Smooth muscle cell (in vitro differentiated cells): ENCODE measurements around the gene TOMM7. TPM values are rescaled to one million over a fixed set of nuclear protein-coding genes. Genes with fewer than 3 reads are reported as not detected.

ENCODE experiments used
- DNase-seq: peaks from one replicate; lab custom pipeline; 2025; ENCODE audit not compliant: unreplicated experiment; lab: John Stamatoyannopoulos, UW
- H2AFZ ChIP-seq: fragments of 200-600 bp; sonication (generic); 2 replicates; pipeline ENCODE4 v1.6.0; 2016; ENCODE audit warnings: antibody characterized with exemption, low read depth, mild to moderate bottlenecking
- H3F3A ChIP-seq: fragments of 200-600 bp; sonication (generic); 2 replicates; pipeline ENCODE4 v1.6.0; 2017; ENCODE audit warnings: antibody characterized with exemption, low read depth
- H3K27ac ChIP-seq: fragments of 200-600 bp; sonication (generic); 2 replicates; pipeline ENCODE4 v1.5.1; 2016; ENCODE audit warnings: low read depth, mild to moderate bottlenecking
- H3K27me3 ChIP-seq: fragments of 200-600 bp; sonication (generic); 2 replicates; pipeline ENCODE4 v1.6.1; 2016; ENCODE audit warnings: low read depth, mild to moderate bottlenecking
- H3K36me3 ChIP-seq: fragments of 200-600 bp; sonication (generic); 2 replicates; pipeline ENCODE4 v1.5.1; 2016; ENCODE audit warnings: low read depth
- H3K4me1 ChIP-seq: fragments of 200-600 bp; sonication (generic); 2 replicates; pipeline ENCODE4 v1.5.1; 2016; ENCODE audit warnings: low read depth
- H3K4me2 ChIP-seq: fragments of 200-600 bp; sonication (generic); 2 replicates; pipeline ENCODE4 v1.6.0; 2016; ENCODE audit warnings: mild to moderate bottlenecking
- H3K4me3 ChIP-seq: fragments of 200-600 bp; sonication (generic); 2 replicates; pipeline ENCODE4 v1.5.1; 2016; ENCODE audit warnings: mild to moderate bottlenecking
- H3K79me2 ChIP-seq: fragments of 200-600 bp; sonication (generic); 2 replicates; pipeline ENCODE4 v1.6.0; 2016; ENCODE audit warnings: low read depth, mild to moderate bottlenecking
- H3K9ac ChIP-seq: fragments of 200-600 bp; sonication (generic); 2 replicates; pipeline ENCODE4 v1.6.0; 2016; ENCODE audit warnings: low read depth
- H3K9me3 ChIP-seq: fragments of 200-600 bp; sonication (generic); replicated peaks from 2 replicates; pipeline ENCODE4 v1.5.1; 2016; ENCODE audit warnings: low read depth
- H4K20me1 ChIP-seq: fragments of 200-600 bp; sonication (generic); 2 replicates; pipeline ENCODE4 v1.6.0; 2016; ENCODE audit warnings: low read depth
- WGBS: methylation state at CpG from one replicate; pipeline ENCODE4 v1.1.7; 2016; ENCODE audit warnings: low lambda C conversion rate; 5-methylcytosine and 5-hydroxymethylcytosine counted together
- polyA plus RNA-seq: library from polyadenylated mRNA; unstranded; fragments of >200 nt; fragmentation: Nextera tagmentation; extraction: Ambion mirVana; gene quantifications from 2 replicates; pipeline ENCODE4 v1.2.1, GENCODE V29; 2016
- total RNA-seq: library from RNA; depleted of rRNA; stranded (reverse); fragments of >200 nt; gene quantifications from 2 replicates; pipeline ENCODE4 v1.2.3, GENCODE V29; 2014
- TF ChIP-seq, protein P1 (sequence below): fragments of 200-600 bp; sonication (generic); IDR thresholded peaks from 2 replicates; pipeline ENCODE4 v1.5.1; 2017; ENCODE audit warnings: borderline replicate concordance, mild to moderate bottlenecking, antibody characterized with exemption; ENCODE audit not compliant: insufficient read depth, poor library complexity, severe bottlenecking

TOMM7 gene
- total and polyA plus RNA-seq, 2 experiments from 2014 or later: 202 to 285 TPM

- H2AFZ ChIP-seq: no peak overlapping the region
- no peaks in the 10 kb centered on the region for H3K27me3 ChIP-seq
- no peaks in the 10 kb centered on the region for H3K79me2 ChIP-seq
- no peaks in the 10 kb centered on the region for H3K4me1 ChIP-seq
- no peaks in the 10 kb centered on the region for H4K20me1 ChIP-seq
- no peak overlapping the region for H3K4me3 ChIP-seq
- H3K27ac ChIP-seq: no peak overlapping the region
- no peaks in the 10 kb centered on the region for H3K36me3 ChIP-seq
- H3F3A ChIP-seq: no peaks in the 10 kb centered on the region
- H3K4me2 ChIP-seq: no peak overlapping the region
- no peak overlapping the region for H3K9ac ChIP-seq
- H3K9me3 ChIP-seq: no peaks in the 10 kb centered on the region
- TF ChIP-seq, protein P1, sequence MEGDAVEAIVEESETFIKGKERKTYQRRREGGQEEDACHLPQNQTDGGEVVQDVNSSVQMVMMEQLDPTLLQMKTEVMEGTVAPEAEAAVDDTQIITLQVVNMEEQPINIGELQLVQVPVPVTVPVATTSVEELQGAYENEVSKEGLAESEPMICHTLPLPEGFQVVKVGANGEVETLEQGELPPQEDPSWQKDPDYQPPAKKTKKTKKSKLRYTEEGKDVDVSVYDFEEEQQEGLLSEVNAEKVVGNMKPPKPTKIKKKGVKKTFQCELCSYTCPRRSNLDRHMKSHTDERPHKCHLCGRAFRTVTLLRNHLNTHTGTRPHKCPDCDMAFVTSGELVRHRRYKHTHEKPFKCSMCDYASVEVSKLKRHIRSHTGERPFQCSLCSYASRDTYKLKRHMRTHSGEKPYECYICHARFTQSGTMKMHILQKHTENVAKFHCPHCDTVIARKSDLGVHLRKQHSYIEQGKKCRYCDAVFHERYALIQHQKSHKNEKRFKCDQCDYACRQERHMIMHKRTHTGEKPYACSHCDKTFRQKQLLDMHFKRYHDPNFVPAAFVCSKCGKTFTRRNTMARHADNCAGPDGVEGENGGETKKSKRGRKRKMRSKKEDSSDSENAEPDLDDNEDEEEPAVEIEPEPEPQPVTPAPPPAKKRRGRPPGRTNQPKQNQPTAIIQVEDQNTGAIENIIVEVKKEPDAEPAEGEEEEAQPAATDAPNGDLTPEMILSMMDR: no peak
- no peak for DNase-seq
Measured at GRCh38 chr7:22787951-22788350, 34.7 kb downstream of the TOMM7 start.

- Histone ChIP-seq H3K79me2 (no peaks in the 10 kb centered on the region), H3K9me3 (no peaks in the 10 kb centered on the region), H3K9ac (no peak overlapping the region), H3K4me2 (no peak overlapping the region), H3K36me3 (no peaks in the 10 kb centered on the region), H2AFZ (no peak overlapping the region), H3F3A (no peaks in the 10 kb centered on the region), H3K27ac (no peak overlapping the region), H3K27me3 (no peaks in the 10 kb centered on the region), H4K20me1 (no peaks in the 10 kb centered on the region), H3K4me3 (no peak overlapping the region), H3K4me1 (no peaks in the 10 kb centered on the region)
- no peak for DNase-seq
- TF ChIP-seq, protein P1: no peak
- WGBS: 73% methylated on average over 3 of the region's 3 CpGs
Measured at GRCh38 chr7:22786290-22786932, 36.2 kb downstream of the TOMM7 start.

GRCh38 chr7:22784346-22784745, 38.3 kb downstream of the TOMM7 start:
- Histone ChIP-seq H3K27ac (no peak overlapping the region), H2AFZ (no peak overlapping the region)
- 42% methylated on average over 1 of the region's 1 CpG for WGBS

More at GRCh38 chr7:22784346-22784745, 38.3 kb downstream of the TOMM7 start:
- Histone ChIP-seq H3K4me1 (no peaks in the 10 kb centered on the region), H3K4me3 (no peak overlapping the region), H3K79me2 (no peaks in the 10 kb centered on the region), H4K20me1 (no peaks in the 10 kb centered on the region), H3F3A (no peaks in the 10 kb centered on the region), H3K9ac (no peak overlapping the region), H3K36me3 (no peaks in the 10 kb centered on the region), H3K27me3 (no peaks in the 10 kb centered on the region), H3K9me3 (no peaks in the 10 kb centered on the region), H3K4me2 (no peak overlapping the region)
- TF ChIP-seq, protein P1: no peak
- DNase-seq: no peak
